ENCODE data around the gene CLK1.

DNA sequence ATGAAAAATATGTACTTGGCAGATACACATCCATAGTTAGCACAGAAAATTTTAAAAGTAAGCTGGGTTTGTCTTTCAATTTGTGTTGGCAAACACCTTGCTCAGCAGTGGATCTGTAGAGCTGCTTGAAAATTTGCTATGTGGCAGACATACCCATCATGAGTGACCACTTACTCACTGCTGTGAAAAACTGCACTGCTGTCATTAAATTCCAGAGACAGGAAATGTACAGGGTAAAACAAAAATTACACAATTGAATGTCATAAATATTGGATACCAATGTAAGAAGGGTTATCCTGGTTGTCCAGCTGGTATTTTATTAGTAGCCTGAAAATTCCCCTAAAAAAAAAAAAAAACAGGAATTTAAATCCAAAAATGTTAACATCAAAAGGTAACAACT lies 49.2 kb upstream of the CLK1 start:
- no peak for TF ChIP-seq CTCF (IDR thresholded peaks at IDR 0.05)
- no peak for TF ChIP-seq POLR2AphosphoS5 (IDR thresholded peaks at IDR 0.05)

Data from prostate gland (tissue), 2 donors.